Measurements from ENCODE around the gene MYL7.

Gene MYL7

DNA sequence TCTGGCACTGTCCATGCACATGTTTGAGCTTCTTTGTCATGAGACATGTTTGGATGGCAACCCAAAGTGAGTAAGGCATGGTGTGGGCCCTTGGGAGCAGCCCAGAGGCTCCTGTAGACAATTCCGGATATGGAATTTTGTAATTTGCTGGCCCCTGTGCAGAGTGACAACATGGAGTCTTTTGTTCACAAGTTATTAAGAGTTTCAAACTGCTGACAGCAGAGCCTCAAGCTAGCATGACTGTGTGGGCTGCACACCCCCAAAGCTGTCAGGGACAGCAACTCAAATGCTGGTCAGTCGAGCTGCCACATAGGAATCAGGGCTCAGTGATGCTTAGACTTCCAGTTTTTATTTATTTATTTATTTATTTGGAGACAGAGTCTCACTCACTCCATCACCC is 7.0 kb upstream of the MYL7 start:
- Histone ChIP-seq H3K79me2 (no peaks in the 10 kb centered on the region), H3K27me3 (ENCODE audit: control insufficient read depth, insufficient read depth, low read length) (no peaks in the 10 kb centered on the region), H3K9me3 (ENCODE audit: control insufficient read depth, low read length) (no peaks in the 10 kb centered on the region), H3K4me3 (ENCODE audit: low read depth, low read length) (no peak overlapping the region), H3K27ac (no peak overlapping the region), H3K4me2 (ENCODE audit: low read length) (no peak overlapping the region), H3K9ac (no peak overlapping the region), H3K36me3 (ENCODE audit: control insufficient read depth, insufficient read depth, low read length) (no peaks in the 10 kb centered on the region), H3K4me1 (peaks cover 14% of the 10 kb centered on the region), H2AFZ (no peak overlapping the region)
- TF ChIP-seq, protein P1, sequence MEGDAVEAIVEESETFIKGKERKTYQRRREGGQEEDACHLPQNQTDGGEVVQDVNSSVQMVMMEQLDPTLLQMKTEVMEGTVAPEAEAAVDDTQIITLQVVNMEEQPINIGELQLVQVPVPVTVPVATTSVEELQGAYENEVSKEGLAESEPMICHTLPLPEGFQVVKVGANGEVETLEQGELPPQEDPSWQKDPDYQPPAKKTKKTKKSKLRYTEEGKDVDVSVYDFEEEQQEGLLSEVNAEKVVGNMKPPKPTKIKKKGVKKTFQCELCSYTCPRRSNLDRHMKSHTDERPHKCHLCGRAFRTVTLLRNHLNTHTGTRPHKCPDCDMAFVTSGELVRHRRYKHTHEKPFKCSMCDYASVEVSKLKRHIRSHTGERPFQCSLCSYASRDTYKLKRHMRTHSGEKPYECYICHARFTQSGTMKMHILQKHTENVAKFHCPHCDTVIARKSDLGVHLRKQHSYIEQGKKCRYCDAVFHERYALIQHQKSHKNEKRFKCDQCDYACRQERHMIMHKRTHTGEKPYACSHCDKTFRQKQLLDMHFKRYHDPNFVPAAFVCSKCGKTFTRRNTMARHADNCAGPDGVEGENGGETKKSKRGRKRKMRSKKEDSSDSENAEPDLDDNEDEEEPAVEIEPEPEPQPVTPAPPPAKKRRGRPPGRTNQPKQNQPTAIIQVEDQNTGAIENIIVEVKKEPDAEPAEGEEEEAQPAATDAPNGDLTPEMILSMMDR (IDR thresholded peaks at IDR 0.05), result no peak

DNA sequence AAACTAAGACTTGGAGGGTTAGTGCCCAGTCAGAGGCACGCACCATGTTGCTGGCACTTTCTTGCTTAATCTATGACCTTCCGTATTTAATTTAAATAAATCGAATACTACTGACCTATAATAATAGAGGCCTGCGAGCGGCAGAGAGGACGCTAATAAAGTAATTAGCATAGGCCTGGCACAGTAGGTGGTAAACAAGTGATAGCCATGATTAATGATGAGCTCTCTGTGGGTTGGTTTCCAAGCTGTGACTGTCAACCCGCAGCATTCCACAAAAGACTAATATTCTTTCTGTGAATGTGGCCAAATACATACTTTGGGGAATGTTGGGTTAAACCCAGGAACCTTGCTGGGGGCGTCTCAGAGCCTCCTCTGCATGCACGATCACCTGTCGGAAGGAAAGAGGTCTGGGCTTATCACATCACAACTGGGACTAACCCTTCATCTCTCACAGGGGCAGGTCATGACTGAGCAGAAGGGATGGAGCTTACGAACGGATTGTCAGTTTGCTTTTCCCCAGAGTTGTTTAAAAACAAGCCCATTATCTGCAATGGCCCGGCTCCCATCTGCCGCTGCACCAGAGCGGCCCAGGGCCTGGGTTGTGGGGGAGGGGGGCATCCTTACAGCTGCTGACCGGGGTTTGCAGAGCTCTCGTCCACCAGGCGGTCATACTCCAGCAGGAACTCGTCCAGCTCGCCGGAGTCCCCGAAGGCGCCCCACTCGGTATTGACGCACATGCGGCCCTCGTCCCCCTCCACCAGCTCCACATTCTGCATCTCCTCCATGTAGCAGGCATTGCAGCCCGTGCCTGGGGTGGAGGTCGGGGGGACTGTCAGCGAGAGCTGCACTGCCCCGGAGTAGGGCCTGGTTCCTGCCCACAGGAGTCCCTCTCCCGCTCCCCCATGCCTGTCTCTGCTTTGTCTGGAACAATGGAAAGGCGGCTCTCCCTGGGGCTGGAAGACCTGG is 6.2 kb upstream of the MYL7 start:
- H3K27ac ChIP-seq, result no peak overlapping the region
- H2AFZ ChIP-seq, result no peak overlapping the region
- no peaks in the 10 kb centered on the region for H3K79me2 ChIP-seq
- peaks cover 14% of the 10 kb centered on the region for H3K4me1 ChIP-seq
- no peak overlapping the region for H3K4me2 ChIP-seq (ENCODE audit: low read length)
- no peaks in the 10 kb centered on the region for H3K9me3 ChIP-seq (ENCODE audit: control insufficient read depth, low read length)
- H3K4me3 ChIP-seq (ENCODE audit: low read depth, low read length), result no peak overlapping the region
- TF ChIP-seq, protein P1 (IDR thresholded peaks at IDR 0.05), result no peak
- H3K27me3 ChIP-seq (ENCODE audit: control insufficient read depth, insufficient read depth, low read length), result no peaks in the 10 kb centered on the region
- H3K36me3 ChIP-seq (ENCODE audit: control insufficient read depth, insufficient read depth, low read length), result no peaks in the 10 kb centered on the region
- no peak overlapping the region for H3K9ac ChIP-seq

DNA sequence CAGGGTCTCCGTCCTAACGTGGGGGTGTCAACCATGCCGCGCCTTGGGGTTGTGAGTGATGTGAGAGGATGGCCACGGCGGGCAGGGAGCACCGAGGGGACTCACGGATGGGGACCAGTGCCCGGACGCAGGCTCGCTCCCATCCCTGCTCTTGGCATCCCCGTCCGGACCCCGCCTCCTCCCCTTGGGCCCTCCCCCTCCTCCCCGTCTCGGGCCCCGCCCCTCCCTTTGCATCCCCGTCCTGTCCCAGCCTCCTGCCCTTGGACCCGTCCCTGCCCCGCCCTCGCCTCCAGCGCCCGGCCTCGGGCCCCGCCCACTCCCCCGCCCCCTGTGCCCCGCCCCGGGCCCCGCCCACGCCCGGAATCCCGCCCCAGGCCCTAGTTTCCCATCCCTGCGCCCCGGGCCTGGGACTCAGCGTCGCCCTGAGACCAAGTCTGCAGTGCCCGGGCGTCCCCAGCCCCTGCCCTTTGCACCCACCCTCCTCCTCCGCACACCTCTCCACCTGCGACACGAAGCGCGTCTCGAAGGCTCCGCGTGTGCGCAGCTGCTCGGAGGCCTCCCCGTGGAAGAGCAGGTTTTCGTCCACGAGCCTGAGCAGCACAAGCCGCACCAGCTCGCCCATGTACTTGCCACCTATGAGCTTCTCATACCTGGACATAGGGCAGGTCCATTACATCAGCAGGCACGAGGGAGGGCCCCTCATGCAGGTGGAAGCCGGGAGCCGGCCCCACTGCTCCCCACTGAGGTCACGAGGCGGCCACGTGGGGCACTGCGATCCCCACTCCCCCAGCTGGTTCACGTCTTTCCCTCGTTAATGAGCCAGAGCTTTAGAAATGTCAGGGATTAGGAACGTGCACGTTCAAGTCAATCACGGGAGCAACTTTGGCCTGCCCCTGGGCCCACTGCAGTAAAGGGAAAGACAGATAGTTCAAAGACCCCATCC is 5.1 kb upstream of the MYL7 start:
- Histone ChIP-seq H3K27me3 (ENCODE audit: control insufficient read depth, insufficient read depth, low read length) (no peaks in the 10 kb centered on the region), H3K9me3 (ENCODE audit: control insufficient read depth, low read length) (no peaks in the 10 kb centered on the region), H3K4me2 (ENCODE audit: low read length) (no peak overlapping the region), H3K79me2 (no peaks in the 10 kb centered on the region), H3K9ac (no peak overlapping the region), H3K36me3 (ENCODE audit: control insufficient read depth, insufficient read depth, low read length) (no peaks in the 10 kb centered on the region), H2AFZ (peak overlapping the region; percentile 56), H3K4me3 (ENCODE audit: low read depth, low read length) (no peak overlapping the region), H3K27ac (no peak overlapping the region), H3K4me1 (peaks cover 14% of the 10 kb centered on the region)
- TF ChIP-seq, protein P1 (IDR thresholded peaks at IDR 0.05), result no peak

DNA sequence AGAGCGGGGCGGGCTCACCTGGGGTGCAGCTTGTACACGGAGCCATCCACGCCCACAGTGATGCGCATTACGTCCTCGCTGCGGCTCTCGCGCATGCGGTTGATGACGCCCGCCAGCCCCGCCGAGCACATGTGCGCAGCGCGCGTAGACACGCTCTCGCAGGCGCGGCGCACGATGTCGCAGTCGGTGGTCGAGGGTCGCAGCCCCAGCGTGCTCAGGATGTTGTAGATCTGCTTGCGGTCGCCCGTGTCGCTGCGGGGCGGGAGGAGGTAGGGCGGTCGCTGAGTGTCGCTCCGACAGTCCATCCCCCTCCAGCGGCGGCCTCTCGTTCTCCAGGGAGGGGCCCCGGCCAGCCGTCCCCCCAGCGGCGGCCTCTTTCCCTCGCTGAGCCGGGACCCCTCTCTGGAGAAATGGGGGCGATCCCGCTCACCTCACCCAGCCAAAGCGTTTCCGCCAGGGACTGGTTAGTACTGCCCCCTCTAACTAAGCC is 4.4 kb upstream of the MYL7 start:
- Histone ChIP-seq H3K9me3 (ENCODE audit: control insufficient read depth, low read length) (no peaks in the 10 kb centered on the region), H2AFZ (peak overlapping the region; percentile 56), H3K36me3 (ENCODE audit: control insufficient read depth, insufficient read depth, low read length) (no peaks in the 10 kb centered on the region), H3K79me2 (no peaks in the 10 kb centered on the region), H3K27ac (no peak overlapping the region), H3K27me3 (ENCODE audit: control insufficient read depth, insufficient read depth, low read length) (no peaks in the 10 kb centered on the region), H3K9ac (no peak overlapping the region), H3K4me1 (peaks cover 8% of the 10 kb centered on the region), H3K4me3 (ENCODE audit: low read depth, low read length) (no peak overlapping the region), H3K4me2 (ENCODE audit: low read length) (no peak overlapping the region)
- TF ChIP-seq, protein P1 (IDR thresholded peaks at IDR 0.05), result no peak

All from parathyroid adenoma (tissue), 2 donors.